HG03039 (cell line): ENCODE measurements around the gene ANKRD33.

Experiments
- ATAC-seq: cut with Tn5 transposase; IDR thresholded peaks from one replicate; pipeline ENCODE4 v1.9.1; 2021; ENCODE audit warnings: mild to moderate bottlenecking, moderate library complexity; ENCODE audit not compliant: unreplicated experiment

The ANKRD33 gene

GRCh38 chr12:51915951-51916350 lies 28.0 kb downstream of the ANKRD33 start:
- ATAC-seq = no peak

DNA sequence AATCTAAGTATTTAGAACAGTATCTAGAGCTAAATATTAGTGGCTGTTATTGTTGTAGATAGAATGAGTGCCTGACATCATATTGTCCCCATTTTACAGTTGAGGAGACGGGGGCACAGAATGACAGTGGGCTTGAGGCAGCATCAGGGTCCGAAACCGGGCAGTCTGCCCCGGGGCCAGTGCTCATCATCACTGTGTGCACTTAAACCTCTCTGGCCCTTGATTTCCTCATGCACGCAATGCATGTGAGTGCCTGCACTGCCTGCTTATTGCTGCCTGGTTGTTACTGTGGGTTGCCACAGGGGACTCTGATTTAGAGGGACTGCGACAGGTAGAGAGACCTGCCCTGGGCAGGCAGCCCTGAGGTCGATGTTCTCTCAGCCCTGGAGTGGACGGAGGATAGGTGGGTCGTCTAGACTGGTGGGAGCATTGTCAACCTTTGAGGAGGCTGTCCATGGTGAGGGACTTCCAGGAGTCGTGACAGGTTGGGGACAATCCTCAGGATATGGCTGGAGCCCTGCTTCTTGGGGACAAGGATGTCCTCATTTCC lies 29.2 kb downstream of the ANKRD33 start:
- no peak for ATAC-seq

DNA sequence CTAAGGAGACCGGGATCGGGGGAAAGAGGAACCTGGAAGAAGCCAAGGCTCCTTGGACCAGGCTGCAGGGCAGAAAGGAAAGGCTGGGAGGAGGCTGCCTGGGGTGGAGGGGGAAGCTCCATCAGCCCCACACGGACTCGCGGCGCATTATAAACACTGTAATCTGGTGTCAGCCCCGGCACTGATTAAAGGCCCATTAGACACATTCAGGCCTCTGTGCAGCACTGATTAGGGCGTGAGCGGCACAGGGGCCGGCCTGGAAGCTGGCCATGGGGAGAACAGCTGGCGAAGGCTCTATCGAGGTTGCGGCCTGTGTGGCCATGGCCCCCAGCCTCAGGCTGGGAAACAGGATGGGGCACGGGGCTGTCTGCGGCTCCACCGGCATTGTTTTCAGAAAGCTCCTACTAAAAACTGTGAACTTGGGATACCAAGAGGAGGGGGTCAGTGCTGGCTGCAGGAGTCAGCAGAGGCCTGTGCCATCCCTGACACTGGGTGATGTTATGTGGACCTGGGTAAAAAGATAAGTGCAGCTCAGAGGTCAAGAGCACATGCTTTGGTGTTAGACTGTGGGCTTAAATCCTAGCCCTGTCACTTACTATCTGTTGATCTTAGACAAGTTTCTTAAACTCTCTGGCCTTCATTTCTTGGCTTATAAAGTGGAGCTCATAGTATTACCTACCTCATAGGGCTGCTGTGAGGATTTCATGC lies 30.0 kb downstream of the ANKRD33 start:
- ATAC-seq = no peak

- ATAC-seq = no peak
Observed at GRCh38 chr12:51920046-51920445, 32.1 kb downstream of the ANKRD33 start.

GRCh38 chr12:51921017-51921725 lies 33.3 kb downstream of the ANKRD33 start:
- no peak for ATAC-seq

- no peak for ATAC-seq
Observed at GRCh38 chr12:51922146-51922545, 34.2 kb downstream of the ANKRD33 start.

DNA sequence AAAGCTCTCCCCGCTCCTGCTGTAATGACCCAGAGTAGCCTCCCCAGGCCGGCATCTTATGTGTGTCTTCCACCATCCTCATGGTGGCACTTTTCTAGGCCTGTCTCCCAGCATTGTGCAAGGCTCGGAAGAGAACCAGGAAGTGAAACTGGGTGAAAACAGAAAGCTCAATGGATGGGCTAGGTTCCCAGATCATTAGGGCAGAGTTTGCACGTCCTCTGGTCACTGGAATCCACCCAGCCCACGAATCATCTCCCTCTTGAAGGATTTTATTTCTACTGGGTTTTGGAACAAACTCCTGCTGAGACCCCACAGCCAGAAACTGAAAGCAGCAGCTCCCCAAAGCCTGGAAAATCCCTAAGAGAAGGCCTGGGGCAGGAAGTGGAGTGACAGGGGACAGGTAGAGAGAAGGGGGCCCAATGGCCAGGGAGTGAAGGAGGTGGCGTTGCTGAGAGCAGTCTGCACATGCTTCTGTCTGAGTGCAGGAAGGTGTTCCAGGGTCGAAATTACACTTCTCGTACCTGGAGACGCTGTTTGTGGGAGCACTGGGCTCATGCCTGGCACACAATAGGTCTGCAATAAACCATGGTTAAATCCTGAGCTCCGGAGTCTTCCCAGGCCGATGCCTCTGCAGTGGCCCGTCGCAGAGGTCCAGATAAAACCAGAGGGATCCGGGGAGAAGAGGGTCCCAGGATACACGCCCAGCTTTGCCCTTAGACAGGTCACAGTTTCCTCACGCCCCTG lies 35.0 kb downstream of the ANKRD33 start:
- no peak for ATAC-seq

DNA sequence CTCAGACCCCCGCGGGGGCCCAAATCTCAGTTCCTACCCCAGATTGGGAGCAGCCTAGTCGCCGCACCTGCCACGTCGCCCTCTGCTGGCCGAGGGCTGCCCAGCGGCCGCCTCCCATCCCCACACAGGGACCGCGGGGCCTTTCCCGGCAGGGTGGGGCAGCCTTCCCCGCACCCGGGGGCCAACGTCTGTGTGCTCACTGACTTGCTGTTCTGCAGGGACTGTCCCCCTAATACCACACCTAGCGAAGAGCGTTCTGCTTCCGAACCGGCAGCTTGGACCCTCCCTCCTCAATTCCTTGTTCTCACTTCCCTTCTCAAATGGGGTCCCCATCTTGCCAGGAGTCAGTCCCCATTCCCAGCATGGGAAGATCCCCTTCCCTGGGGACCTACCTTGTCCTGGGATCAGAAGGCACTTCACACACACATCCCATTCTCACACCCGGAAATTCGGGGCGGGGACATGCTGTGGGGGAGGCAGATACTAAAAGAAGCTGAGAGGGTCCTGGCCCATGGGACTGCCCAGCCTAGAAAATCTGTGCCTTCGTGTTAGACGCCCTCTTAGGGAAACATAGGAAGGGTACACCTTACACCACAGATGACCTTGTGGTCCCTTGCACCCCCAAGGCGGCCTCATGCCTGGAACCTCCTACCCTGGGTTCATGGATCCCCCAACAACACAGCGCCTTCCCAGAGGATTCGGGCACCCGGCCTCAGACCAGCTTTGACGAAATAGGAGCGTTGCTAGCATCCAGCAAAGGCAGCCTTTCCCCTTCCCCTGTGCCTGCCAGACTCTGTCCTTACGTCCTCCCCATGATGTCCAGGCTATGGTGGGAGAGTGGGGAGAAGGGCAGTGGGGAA lies 35.8 kb downstream of the ANKRD33 start:
- no peak for ATAC-seq

- ATAC-seq = no peak
Observed at GRCh38 chr12:51924551-51925319, 36.8 kb downstream of the ANKRD33 start.

DNA sequence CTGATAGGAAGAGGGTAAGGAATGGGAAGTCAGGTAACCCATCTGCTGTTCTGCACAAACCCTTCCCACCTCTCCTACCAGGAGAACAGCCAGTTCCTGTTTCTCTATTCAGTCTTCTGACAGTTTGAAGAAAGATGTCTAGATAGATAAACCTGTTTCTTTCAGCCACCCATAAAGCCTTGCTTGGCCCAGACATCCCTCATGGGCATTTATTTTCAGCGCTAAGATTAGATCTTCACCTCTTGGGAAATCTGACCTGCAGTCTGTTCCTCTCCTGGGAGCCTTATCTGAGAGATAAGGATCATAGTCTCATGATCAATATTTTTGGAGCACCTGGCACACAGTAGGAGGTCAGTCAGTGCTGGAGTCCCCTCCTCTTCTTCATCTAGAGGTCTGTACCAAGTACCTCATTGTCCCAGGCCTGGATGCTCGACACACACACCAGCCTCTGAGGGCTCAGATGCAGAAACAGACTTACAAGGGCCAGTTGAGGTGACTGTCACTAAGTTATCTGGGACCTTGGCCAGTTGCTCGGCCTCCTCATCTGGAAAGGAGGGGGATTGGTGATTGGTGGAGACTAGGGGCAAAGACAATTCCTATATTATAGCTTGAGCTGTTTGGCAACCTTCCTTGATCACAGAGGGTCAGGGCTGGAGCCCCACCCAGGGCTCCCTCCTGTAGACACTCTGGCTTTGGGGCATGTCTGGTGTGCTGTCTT lies 37.6 kb downstream of the ANKRD33 start:
- no peak for ATAC-seq

GRCh38 chr12:51926064-51926632 lies 38.2 kb downstream of the ANKRD33 start:
- ATAC-seq = no peak

- ATAC-seq = no peak
Observed at GRCh38 chr12:51926718-51927117, 38.8 kb downstream of the ANKRD33 start.

DNA sequence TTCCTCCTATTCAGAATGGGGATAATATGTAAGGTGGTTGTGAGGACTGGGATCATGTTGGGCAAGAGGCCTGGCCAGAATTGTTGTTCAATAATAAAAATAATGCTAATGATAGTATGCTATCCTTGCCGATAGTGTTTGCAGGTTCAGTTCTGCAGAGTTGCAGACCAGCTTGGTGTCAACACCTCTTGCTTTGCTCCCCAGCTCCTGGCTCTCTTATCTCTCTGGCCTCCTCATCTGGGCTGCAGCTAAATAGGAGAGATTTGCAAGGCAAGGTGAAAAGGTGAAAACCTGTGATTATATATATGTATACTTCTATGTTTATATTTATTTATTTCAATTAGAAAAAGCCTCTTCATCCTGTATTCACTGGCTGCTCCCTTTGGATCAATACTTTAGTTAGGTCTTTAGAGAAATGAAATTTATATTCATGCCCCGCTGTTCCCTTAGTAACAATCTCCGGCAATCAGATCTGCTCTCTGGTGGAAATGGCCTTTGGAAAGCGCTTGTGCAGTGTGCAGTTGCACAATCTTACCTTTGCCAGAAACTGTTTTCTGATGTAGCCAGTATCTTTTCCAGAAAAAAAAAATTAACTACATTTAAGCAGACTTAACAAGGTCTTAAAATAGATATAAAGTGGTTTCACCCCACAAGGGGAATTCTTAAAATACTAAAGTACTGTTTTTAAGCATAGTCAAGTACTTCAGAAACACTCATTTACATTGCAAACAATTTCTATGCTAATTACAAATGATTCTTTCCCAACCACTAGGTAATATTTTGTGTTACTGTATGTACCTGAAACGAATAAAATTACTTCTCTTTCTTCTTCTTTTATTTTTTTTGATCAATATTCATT lies 44.5 kb downstream of the ANKRD33 start:
- no peak for ATAC-seq

- no peak for ATAC-seq
Observed at GRCh38 chr12:51934080-51934479, 46.2 kb downstream of the ANKRD33 start.

DNA sequence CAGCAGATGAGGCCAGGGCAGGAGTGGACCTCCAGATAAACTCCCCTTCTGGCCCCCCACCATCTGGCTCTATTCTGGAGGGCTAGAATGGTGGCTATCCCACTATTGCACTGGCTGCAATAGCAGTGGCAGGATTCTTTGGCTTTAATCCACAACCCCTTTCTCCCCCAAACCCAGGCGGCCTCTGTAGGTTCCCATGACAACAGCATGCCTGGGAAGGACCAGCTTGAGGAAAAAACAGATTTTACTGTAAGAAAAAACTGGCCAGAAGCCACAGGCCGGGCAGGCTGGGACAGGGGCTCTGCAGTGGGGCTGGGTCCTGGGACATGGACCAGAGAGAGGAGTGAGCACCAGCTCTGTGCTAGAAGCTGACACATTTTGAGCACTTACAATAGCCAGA lies 50.0 kb downstream of the ANKRD33 start:
- ATAC-seq = no peak

- no peak for ATAC-seq
Observed at GRCh38 chr12:51938726-51939125, 50.8 kb downstream of the ANKRD33 start.

- no peak for ATAC-seq
Observed at GRCh38 chr12:51941011-51941581, 53.2 kb downstream of the ANKRD33 start.
